ENCODE data around the gene PTPRN2. TPM values are rescaled to one million over a fixed set of nuclear protein-coding genes. Genes with fewer than 3 reads are reported as not detected.

Gene PTPRN2
- total RNA-seq, 1 donor from 2014 or later: 15.4 TPM

DNA sequence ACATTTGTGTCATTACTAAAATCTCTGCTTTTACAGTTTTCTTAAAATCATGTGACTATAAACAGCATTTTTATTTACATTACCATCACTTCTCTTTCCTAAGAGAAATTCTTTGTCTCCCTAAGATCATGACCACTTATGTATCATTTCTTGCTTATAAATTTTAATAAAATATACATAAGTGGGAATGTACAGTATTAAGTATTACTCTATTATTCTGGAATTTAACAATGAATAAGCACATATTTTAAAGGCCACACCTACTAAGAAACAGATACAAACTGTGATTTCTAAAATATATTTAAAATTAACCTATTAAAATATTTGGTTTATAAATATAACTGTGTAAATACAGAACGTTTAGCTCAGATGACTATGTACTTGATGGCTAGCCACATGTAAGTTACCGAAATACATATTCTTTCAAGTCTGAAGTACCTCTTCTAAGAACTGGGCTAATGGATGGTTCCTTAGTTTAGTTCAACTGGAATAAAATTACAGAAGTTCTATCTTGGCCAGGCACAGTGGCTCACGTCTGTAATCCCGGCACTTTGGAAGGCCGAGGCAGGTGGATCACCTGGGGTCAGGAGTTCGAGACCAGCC is 33.3 kb upstream of the PTPRN2 start:
- Mint-ChIP-seq H3K4me1 (ENCODE audit: unreplicated experiment) (peaks cover 6% of the 10 kb centered on the region), H3K27me3 (no peaks in the 10 kb centered on the region), H3K9me3 (no peaks in the 10 kb centered on the region), H3K36me3 (peaks cover 12% of the 10 kb centered on the region), H3K27ac (no peak overlapping the region), H3K4me3 (no peak overlapping the region)
- DNase-seq (ENCODE audit: extremely low spot score, unreplicated experiment): no peak
- TF ChIP-seq, protein P1, sequence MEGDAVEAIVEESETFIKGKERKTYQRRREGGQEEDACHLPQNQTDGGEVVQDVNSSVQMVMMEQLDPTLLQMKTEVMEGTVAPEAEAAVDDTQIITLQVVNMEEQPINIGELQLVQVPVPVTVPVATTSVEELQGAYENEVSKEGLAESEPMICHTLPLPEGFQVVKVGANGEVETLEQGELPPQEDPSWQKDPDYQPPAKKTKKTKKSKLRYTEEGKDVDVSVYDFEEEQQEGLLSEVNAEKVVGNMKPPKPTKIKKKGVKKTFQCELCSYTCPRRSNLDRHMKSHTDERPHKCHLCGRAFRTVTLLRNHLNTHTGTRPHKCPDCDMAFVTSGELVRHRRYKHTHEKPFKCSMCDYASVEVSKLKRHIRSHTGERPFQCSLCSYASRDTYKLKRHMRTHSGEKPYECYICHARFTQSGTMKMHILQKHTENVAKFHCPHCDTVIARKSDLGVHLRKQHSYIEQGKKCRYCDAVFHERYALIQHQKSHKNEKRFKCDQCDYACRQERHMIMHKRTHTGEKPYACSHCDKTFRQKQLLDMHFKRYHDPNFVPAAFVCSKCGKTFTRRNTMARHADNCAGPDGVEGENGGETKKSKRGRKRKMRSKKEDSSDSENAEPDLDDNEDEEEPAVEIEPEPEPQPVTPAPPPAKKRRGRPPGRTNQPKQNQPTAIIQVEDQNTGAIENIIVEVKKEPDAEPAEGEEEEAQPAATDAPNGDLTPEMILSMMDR (conservative IDR thresholded peaks at IDR 0.05): no peak

DNA sequence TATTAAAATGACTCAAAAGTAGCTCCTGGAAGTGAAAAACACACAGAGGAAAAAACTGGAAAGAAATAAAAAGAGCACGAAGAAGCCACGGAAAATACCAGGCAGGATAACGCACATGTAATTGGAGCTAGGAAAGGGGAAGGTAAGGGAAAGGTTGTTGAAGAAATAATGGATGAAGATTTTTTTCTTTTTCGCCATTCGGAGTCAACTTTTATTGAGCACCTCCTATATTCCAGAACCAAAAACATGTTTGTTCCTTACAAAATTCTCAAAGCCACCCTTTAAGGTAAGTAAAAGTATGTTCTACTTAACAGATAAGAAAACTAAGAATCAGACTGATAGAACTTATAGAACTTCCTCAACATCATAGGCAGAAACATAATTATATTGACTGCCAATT is 32.8 kb upstream of the PTPRN2 start:
- Mint-ChIP-seq H3K36me3 (peaks cover 9% of the 10 kb centered on the region), H3K9me3 (no peaks in the 10 kb centered on the region), H3K27ac (no peak overlapping the region), H3K4me3 (no peak overlapping the region), H3K27me3 (no peaks in the 10 kb centered on the region), H3K4me1 (ENCODE audit: unreplicated experiment) (peaks cover 6% of the 10 kb centered on the region)
- no peak for DNase-seq (ENCODE audit: extremely low spot score, unreplicated experiment)
- TF ChIP-seq, protein P1 (conservative IDR thresholded peaks at IDR 0.05): no peak

DNA sequence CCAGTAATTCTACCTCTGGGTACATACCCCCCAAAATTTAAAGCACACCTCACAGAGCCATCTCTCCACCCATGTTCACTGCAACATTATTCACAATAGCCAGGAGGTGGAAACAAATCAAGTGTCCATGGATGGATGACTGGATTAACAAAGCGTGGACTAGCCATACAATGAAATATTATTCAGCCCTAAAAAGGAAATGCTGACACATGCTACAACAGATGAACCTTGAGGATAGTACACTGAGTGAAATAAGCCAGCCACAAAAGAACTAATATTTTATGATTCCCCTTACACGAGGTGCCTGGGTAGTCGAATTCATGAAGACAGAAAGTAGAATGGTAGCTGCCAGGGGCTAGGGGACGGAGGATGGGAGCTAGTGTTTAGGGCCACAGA is 31.1 kb upstream of the PTPRN2 start:
- Mint-ChIP-seq H3K36me3 (peaks cover 7% of the 10 kb centered on the region), H3K4me1 (ENCODE audit: unreplicated experiment) (peaks cover 6% of the 10 kb centered on the region), H3K9me3 (no peaks in the 10 kb centered on the region), H3K27ac (no peak overlapping the region), H3K4me3 (no peak overlapping the region), H3K27me3 (no peaks in the 10 kb centered on the region)
- TF ChIP-seq, protein P1 (conservative IDR thresholded peaks at IDR 0.05): no peak
- DNase-seq (ENCODE audit: extremely low spot score, unreplicated experiment): no peak

DNA sequence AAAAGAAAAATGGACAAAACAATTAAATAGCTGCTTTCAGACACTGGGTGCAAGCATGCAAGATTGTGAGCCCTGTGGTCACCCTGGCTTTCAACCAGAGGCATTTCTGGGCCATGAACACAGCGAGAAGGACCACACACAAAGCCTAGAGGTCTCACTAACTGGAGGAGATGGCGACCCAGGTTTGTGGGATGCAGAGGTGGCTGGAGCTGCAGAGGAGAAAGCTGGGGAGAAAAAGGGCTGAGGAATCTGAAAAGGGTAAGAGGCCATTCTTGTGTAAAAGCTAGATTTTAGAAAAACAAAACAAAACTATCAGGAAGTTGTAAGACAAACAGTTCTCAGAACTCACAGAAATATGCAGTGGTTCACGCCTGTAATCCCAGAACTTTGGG is 30.1 kb upstream of the PTPRN2 start:
- peaks cover 6% of the 10 kb centered on the region for H3K4me1 Mint-ChIP-seq (ENCODE audit: unreplicated experiment)
- TF ChIP-seq, protein P1 (conservative IDR thresholded peaks at IDR 0.05): no peak
- H3K36me3 Mint-ChIP-seq: peaks cover 3% of the 10 kb centered on the region
- H3K27ac Mint-ChIP-seq: no peak overlapping the region
- no peak for DNase-seq (ENCODE audit: extremely low spot score, unreplicated experiment)
- no peak overlapping the region for H3K4me3 Mint-ChIP-seq
- H3K9me3 Mint-ChIP-seq: no peaks in the 10 kb centered on the region
- no peaks in the 10 kb centered on the region for H3K27me3 Mint-ChIP-seq

DNA sequence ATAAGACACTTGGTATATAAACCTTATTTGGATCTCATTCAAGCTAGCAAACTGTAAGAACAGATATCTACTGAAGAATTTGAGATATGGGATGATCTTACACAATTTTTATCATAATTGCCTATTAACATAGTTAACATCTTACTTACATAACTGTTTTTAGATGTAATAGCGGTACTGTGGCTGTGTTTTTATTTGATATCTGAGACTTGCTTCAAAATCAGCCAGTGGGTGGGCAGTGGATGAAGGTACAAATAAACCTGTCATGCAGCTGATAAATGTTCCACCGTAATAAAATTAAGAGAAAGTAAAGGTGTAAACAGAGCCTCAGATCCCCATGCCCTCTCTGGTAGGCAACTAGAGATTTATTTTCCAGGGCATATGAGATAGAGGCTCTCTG is 28.4 kb upstream of the PTPRN2 start:
- no peak overlapping the region for H3K27ac Mint-ChIP-seq
- H3K27me3 Mint-ChIP-seq: no peaks in the 10 kb centered on the region
- TF ChIP-seq, protein P1 (conservative IDR thresholded peaks at IDR 0.05): no peak

DNA sequence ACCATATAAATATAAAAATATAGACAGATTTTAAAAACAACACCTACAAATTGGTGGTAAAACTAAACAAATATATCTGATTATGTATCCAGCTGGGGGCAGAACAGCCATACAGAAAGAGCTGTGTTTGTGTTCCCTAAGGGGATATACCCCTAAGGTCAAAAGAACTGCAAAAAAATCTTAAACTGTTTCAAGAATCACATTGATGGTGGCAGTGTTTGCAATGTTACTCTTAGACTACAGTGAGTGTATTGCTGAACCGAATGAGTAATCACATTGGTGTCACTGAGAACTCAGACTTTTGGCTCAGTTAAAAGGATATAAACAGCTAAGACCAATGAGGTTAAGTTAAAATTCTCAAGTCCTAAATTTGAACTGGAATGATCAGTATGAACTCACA is 27.1 kb upstream of the PTPRN2 start:
- Mint-ChIP-seq H3K27me3 (no peaks in the 10 kb centered on the region), H3K4me3 (no peak overlapping the region)

More for the DNA sequence above, 28.4 kb upstream of the PTPRN2 start:
- Mint-ChIP-seq H3K4me1 (ENCODE audit: unreplicated experiment) (peaks cover 6% of the 10 kb centered on the region), H3K4me3 (no peak overlapping the region), H3K9me3 (no peaks in the 10 kb centered on the region), H3K36me3 (no peaks in the 10 kb centered on the region)
- DNase-seq (ENCODE audit: extremely low spot score, unreplicated experiment): no peak

More for the DNA sequence above, 27.1 kb upstream of the PTPRN2 start:
- TF ChIP-seq, protein P1 (conservative IDR thresholded peaks at IDR 0.05): no peak
- DNase-seq (ENCODE audit: extremely low spot score, unreplicated experiment): no peak
- H3K27ac Mint-ChIP-seq: no peak overlapping the region
- H3K36me3 Mint-ChIP-seq: no peaks in the 10 kb centered on the region
- H3K4me1 Mint-ChIP-seq (ENCODE audit: unreplicated experiment): peaks cover 6% of the 10 kb centered on the region
- no peaks in the 10 kb centered on the region for H3K9me3 Mint-ChIP-seq

Data from type B pancreatic cell (in vitro differentiated cells).